Epidermal melanocyte (primary cell): Measurements from ENCODE around the gene IL34.
"Not testable (repeated sequence)": the region's sequence is repeated elsewhere in the genome, so short reads cannot be mapped to it uniquely, and the experiment has no call there.

ENCODE experiments used
- DNase-seq: peaks from one replicate; pipeline ENCODE4 v3.0.0; 2011; ENCODE audit warnings: low spot score; ENCODE audit not compliant: insufficient read length

The IL34 gene

GRCh38 chr16:70656712-70657263 is 10.4 kb downstream of the IL34 start:
- DNase-seq, result no peak

GRCh38 chr16:70657956-70658355 is 11.6 kb downstream of the IL34 start:
- DNase-seq, result no peak

GRCh38 chr16:70658921-70659320 is 12.6 kb downstream of the IL34 start:
- no peak for DNase-seq

GRCh38 chr16:70659546-70659945 is 13.2 kb downstream of the IL34 start:
- no peak for DNase-seq

GRCh38 chr16:70659953-70660671 is 13.8 kb downstream of the IL34 start:
- DNase-seq, result no peak

- no peak for DNase-seq
Measured at GRCh38 chr16:70660672-70661350, 14.5 kb downstream of the IL34 start.

- DNase-seq, result no peak
Measured at GRCh38 chr16:70661534-70661917, 15.2 kb downstream of the IL34 start.

GRCh38 chr16:70661918-70662641 is 15.7 kb downstream of the IL34 start:
- no peak for DNase-seq

- DNase-seq, result no peak
Measured at GRCh38 chr16:70662991-70663523, 16.7 kb downstream of the IL34 start.

GRCh38 chr16:70663524-70664324 is 17.4 kb downstream of the IL34 start:
- DNase-seq, result no peak

- DNase-seq, result no peak
Measured at GRCh38 chr16:70664325-70665112, 18.2 kb downstream of the IL34 start.

- no peak for DNase-seq
Measured at GRCh38 chr16:70665113-70665694, 18.8 kb downstream of the IL34 start.

GRCh38 chr16:70665806-70666735 is 19.7 kb downstream of the IL34 start:
- DNase-seq, result no peak

GRCh38 chr16:70670175-70670574 is 23.8 kb downstream of the IL34 start:
- no peak for DNase-seq

- not testable (repeated sequence) for DNase-seq
Measured at GRCh38 chr16:70670938-70671337, 24.6 kb downstream of the IL34 start.

GRCh38 chr16:70674221-70675014 is 28.1 kb downstream of the IL34 start:
- DNase-seq, result no peak

GRCh38 chr16:70675851-70676513 is 29.6 kb downstream of the IL34 start:
- no peak for DNase-seq
